NCI-H2196 (cell line): ENCODE data around the gene CMSS1.
A peak's percentile ranks its signal among the peaks of the same experiment; 100 is the strongest.
"Not testable (repeated sequence)": the region's sequence is repeated elsewhere in the genome, so short reads cannot be mapped to it uniquely, and the experiment has no call there.

Source experiments
- DNase-seq: peaks from one replicate; lab custom pipeline; 2025; ENCODE audit not compliant: unreplicated experiment; lab: John Stamatoyannopoulos, UW

The CMSS1 gene

DNA sequence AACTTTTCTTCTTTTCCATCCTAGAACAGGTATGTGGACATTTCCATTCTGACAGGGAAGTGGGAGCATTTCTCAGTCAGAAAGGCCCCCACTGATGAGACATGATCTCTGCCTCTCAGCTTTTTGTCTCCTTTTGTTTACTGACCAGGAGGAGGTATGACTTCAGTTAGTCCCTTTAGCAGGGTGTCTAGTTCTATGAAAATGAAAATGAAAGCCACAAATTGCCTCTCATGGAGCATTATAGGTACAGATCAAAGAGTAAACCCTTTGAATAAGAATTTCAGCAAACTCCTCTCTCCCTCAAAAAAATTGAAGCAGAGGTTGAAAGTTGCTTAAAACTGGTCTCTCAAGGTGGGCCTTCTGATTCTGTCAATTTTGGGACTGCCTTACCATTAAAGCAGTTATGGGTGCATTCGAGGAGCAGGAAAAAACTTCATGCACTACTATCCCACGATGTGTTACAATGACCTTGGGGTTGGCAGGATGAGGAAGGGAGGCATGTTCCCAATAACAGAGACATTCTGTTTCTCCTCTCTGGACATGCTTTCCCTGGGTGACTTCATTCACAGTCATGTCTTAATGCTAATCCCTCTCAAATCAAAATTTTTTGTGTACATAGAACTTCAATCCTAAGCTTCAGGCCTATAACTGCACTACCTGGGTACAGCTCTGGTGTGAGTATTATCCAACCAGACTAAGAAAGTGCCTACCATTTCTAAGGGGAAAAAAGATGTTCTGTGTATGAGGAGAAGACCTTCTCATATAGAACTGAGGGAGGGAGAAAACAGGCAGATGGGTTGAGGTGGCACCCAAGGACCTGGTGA lies 392.5 kb downstream of the CMSS1 start:
- DNase-seq: peak; percentile 51

- peak; percentile 87 for DNase-seq
Observed at GRCh38 chr3:100210772-100211135, 393.1 kb downstream of the CMSS1 start.

- DNase-seq: no peak
Observed at GRCh38 chr3:100213891-100214573, 396.4 kb downstream of the CMSS1 start.

GRCh38 chr3:100214574-100214964 lies 396.9 kb downstream of the CMSS1 start:
- no peak for DNase-seq

GRCh38 chr3:100216713-100217112 lies 399.1 kb downstream of the CMSS1 start:
- DNase-seq: no peak

DNA sequence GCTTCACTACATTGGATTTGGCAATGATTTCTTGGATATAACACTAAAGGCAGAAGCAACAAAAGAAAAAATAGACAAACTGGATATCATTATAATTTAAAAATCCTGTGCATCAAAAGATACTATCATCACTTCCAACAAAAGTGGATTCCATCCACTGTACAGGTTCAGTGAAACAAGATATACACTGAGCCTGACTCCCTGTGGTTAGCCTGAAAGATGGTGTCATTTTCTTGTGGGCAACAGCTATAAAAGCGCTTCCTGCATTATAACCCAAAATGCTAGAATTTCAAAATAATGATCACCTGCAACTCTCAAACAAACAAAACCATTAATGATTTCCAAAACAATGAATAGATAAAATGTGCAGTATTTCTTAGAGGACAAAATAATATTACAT lies 403.5 kb downstream of the CMSS1 start:
- DNase-seq: no peak

DNA sequence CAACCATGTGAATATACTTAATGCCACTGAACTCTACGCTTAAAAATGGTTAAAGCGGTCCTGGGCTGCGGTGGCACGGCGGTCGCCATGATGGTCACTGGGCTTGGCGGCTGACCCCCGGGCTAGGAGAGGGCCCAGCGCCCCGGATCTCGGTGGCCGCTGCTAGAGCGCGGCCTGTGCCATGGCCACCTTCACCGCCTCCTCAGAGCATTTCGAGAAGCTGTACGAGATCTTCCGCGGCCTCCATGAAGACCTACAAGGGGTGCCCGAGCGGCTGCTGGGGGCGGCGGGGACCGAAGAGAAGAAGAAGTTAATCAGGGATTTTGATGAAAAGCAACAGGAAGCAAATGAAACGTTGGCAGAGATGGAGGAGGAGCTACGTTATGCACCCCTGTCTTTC lies 407.5 kb downstream of the CMSS1 start:
- no peak for DNase-seq

DNA sequence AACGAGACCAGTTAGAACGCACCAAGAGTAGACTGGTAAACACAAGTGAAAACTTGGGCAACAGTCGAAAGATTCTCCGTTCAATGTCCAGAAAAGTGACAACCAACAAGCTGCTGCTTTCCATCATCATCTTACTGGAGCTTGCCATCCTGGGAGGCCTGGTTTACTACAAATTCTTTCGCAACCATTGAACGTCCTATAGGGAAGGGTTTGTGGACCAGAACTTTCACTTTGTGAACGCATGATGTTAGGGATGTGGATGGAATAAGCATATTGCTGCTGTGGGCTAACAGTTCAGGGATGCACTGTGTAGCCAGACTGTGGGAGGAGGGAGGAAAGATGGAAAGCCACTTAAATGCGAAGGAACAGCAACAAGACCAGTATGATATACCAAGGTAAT lies 408.2 kb downstream of the CMSS1 start:
- no peak for DNase-seq

GRCh38 chr3:100226712-100227429 lies 409.2 kb downstream of the CMSS1 start:
- no peak for DNase-seq

GRCh38 chr3:100227511-100227921 lies 409.9 kb downstream of the CMSS1 start:
- no peak for DNase-seq

- DNase-seq: no peak
Observed at GRCh38 chr3:100228247-100228646, 410.6 kb downstream of the CMSS1 start.

DNA sequence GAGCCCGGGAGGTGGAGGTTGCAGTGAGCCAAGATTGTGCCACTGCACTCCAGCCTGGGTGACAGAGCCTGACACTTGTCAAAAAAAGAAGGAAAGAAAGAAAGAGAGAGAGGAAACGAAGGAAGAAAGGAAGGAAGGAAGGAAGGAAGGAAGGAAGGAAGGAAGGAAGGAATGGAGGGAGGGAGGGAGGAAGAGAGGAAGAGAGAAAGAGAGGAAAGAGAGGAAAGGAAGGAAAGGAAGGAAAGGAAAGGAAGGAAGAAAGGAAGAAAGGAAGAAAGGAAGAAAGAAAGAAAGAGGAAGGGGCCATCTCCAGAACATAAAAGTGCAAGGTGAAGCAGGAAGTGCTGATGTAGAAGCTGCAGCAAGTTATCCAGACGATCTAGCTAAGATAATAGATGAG lies 411.5 kb downstream of the CMSS1 start:
- not testable (repeated sequence) for DNase-seq

- DNase-seq: no peak
Observed at GRCh38 chr3:100230710-100231109, 413.0 kb downstream of the CMSS1 start.
